Stimulated activated CD8-positive, alpha-beta memory T cell treated with anti-CD3 and anti-CD28 coated beads, Interleukin-4, amount 100 ng/mL, for 4 hours (primary cell): ENCODE results near the gene GLRB.
"Not testable (repeated sequence)": the region's sequence is repeated elsewhere in the genome, so short reads cannot be mapped to it uniquely, and the experiment has no call there.

Source experiments
- DNase-seq, 2 donors: peaks; one replicate each; pipeline ENCODE4 v3.0.0-alpha.2; 2020; ENCODE audit warnings: low read depth in 2 of 2, low spot score in 1 of 2

The GLRB gene

DNA sequence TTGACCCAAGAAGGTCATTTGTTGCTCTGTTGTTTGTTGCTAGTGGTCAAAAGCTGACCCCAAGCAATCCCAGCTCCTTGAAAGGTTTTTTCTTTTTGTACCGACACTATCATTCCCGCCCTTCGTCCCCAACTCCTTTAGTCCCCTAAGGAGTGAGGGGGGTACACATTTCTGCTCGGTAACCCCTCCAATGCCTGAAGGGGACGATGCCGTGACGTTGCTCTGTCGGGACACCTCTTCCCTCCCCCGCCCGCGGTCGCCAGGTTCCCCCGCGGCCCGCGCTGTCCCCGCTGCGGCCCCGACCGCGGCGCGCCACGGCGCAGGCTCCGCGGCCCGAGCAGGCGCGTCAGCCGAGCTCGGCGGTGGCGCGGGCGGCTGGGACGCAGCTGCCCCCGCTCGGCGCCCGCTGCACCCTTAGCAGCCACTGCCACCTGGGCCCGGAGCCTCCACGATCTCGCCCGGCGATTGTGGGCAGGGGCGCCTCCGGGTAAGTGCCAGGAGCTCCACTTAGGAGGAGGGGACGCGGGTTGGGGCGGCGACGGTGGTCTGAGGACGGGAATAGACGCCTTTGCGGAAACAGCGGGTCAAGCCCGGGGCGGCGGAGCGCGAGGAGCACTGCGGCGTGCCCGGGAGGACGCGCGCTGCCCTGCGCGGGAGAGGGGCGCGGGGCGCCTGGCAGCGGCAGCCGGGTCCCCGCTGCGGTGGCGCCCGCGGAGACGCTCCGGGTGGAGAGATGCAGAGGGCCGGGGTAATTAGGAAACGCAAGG is at the start of gene GLRB:
TSS of gene GLRB (plus strand) at position 340 of the 767 bp plus-strand sequence. CDS start 1,875 bp downstream, outside the sequence.
- no peak for DNase-seq

- no peak for DNase-seq
Measured at GRCh38 chr4:157035471-157035870, 40.5 kb upstream of the GLRB start.

GRCh38 chr4:157040405-157040804 is 35.5 kb upstream of the GLRB start:
- DNase-seq, result no peak

DNA sequence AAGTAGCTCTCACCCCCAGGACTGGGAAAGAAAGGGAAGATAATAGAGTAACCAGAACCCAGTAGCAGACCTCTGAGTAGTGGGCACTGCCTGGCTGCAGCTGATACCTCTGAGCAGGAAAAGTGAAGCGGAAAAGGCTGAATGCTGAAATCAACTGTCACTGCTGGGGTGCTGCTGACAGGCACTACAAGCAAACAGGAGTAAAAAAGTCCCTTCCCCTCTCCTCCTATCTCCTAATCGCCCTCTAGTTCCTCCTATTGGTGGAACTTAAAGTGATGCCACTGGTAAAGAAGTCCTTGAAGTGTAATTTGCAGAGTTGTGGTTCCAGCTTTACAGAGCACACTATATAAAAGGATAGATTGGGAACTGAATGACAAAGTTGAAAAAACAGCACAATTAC is 32.8 kb upstream of the GLRB start:
- no peak for DNase-seq

- DNase-seq, result no peak
Measured at GRCh38 chr4:157045507-157046127, 30.3 kb upstream of the GLRB start.

DNA sequence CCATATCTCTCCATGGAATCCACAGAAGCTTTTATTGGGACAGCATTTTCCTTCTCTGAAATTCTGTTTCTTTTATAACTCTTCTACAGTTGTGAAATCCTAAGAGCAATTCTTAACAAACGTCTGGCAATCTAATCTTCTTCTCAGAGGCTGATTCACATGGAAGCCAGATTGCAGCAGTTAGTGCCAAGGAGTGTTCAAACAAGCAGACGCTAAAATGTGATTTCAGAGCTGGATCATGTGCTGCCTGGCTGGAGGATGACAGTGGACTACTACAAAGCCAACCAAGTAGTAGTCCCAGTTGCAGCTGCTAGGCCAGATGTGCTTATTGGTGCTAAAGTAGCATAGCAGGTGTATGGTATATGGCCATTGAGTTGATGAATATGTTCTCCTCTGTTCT is 27.7 kb upstream of the GLRB start:
- DNase-seq, result no peak

GRCh38 chr4:157050561-157050960 is 25.4 kb upstream of the GLRB start:
- DNase-seq, result no peak

- DNase-seq, result no peak
Measured at GRCh38 chr4:157052429-157053040, 23.4 kb upstream of the GLRB start.

DNA sequence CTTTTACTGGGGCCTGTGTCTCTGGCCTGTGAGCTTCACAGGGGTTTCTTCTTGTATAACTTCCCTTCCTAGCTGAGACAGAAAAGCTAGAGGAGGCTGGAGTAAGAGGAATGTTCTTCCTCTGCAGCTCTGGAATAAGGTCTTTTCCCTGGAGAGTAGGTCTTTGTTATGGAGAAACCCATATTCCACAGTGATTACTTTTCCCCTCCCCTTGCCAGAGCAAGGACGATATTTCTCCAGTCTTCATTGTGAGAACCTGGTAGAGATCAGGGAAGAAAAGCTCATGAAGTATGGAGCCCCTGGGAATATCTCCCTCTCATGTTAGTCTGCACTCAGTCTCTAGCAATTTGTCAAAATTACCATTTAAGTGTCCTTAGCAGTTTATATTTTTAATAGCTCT is 18.7 kb upstream of the GLRB start:
- DNase-seq, result no peak

- not testable (repeated sequence) for DNase-seq
Measured at GRCh38 chr4:157058899-157059298, 17.1 kb upstream of the GLRB start.

DNA sequence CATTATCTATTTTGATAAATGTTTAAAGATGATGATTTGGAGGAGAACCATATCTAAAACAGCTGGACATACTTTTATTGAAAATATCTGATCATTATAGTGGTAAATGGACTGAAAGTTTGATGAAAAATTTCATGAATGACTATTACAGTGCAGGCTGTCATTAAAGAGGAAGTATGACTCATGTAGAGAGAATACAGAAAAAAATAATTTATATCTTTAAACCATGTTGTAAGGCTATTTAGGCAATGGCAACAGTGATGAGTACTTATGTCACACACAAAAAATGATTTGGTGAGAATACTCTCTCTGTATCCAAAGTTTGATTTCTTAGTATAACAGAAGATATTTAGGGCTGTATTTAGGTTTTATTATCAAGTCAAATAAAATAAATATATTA is 3.9 kb upstream of the GLRB start:
- DNase-seq, result no peak

GRCh38 chr4:157075401-157075800 is 549 bp upstream of the GLRB start:
- DNase-seq, result no peak

- no peak for DNase-seq
Measured at GRCh38 chr4:157076578-157076947, 613 bp downstream of the GLRB start.

- no peak for DNase-seq
Measured at GRCh38 chr4:157079441-157079840, 3.5 kb downstream of the GLRB start.

- DNase-seq, result no peak
Measured at GRCh38 chr4:157080605-157081004, 4.7 kb downstream of the GLRB start.

GRCh38 chr4:157095716-157096115 is 19.8 kb downstream of the GLRB start:
- no peak for DNase-seq

DNA sequence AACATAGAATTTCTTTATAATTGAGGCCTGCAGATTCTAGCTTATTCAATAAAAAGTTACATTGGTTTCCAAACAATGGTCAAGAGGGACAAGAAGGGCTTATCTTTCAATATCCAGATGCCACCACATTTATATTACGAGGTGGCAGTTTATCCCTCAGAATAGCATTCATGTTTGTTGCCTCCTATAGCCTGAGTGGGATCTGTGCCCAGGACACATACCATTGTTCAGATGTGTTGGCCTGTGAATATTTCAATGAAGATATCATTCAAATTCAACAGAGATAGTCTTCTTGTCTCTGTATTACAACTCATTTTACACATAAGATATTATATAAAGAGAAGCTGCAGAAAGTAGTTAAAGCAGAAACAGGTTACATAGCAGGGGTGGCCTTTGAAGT is 20.5 kb downstream of the GLRB start:
- DNase-seq, result no peak

DNA sequence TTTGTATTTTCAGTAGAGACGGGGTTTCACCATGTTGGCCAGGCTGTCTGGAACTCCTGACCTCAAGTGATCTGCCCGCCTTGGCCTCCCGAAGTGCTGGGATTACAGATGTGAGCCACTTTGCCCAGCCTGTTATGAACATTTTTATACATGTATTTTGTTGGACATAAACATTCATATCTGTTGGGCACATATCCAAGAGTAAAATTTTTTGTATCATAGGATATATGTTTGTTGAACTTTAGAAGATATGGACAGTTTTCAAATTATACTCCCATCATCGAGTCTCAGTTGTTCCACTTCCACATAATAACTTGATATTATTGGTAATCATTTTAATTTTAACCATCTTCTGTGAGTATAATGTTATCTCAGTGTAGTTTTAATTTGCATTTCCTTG is 23.6 kb downstream of the GLRB start:
- DNase-seq, result no peak

GRCh38 chr4:157104541-157104940 is 28.6 kb downstream of the GLRB start:
- DNase-seq, result no peak

DNA sequence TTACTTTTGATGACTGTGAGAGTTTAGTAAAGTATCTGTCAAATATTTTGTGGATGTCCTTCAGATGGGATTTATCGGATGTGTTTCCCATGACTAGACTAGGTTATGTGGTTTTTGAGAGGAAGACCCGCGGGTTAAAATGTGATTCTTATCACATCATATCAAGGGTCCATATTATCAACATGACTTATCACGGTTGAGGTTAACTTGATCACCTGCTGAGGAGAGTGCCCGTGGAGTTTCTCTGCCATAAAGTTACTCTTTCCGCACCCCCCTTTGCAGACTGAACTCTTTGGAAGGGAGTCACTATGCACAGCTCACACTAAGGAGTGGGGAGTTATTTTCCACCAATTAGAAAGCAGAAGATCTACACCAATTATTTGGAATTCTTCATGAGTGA is 38.7 kb downstream of the GLRB start:
- DNase-seq, result no peak

DNA sequence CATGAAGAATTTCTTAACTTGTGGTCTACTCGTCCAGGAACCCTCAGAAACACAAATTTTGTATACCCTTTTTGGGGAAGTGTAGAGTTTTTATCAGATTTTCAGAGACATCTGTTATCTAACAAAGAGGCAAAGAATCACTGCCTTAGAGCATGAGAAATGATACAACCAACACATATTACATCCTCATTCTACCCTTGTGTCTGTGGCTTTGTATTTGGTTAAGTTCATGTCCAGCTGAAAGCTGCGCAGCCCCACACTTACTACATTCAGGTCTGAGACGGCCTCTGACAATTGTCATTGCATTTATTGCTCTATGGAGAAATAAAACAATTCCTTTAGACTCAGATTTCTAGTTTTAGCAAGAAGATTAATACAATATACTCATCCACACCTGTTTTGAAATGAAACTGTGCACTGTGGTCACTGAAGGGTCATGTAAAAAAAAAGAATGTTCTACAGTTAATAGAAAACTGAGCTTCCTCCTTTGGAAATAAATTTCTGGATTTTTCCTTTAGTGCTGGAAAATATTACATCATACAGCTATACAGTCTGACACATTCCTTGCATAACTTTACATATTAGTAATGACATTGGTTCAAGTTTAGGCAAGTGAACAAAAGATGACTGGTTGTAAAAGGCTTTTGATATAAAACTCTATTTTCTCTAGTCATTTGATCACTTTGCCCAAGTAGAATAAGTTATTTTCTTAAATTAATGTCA is 39.8 kb downstream of the GLRB start:
- DNase-seq, result no peak

GRCh38 chr4:157121401-157121800 is 45.5 kb downstream of the GLRB start:
- no peak for DNase-seq
